Vagina (tissue), 2 donors: ENCODE data around the gene ZFYVE21. TPM values are rescaled to one million over a fixed set of nuclear protein-coding genes. Genes with fewer than 3 reads are reported as not detected.

ENCODE experiments used
- DNase-seq, 2 donors: peaks; one replicate each; pipeline ENCODE4 v3.0.0-alpha.2; 2017; ENCODE audit errors: extremely low spot score in 2 of 2
- H3K27ac ChIP-seq: fragments of 200-600 bp; sonication (generic); one replicate; pipeline ENCODE4 v1.5.1; 2019
- H3K27me3 ChIP-seq: fragments of 200-600 bp; sonication (generic); one replicate; pipeline ENCODE4 v1.5.1; 2019
- H3K36me3 ChIP-seq, 2 donors: fragments of 200-600 bp; sonication (generic); one replicate each; pipeline ENCODE4 v1.5.1; 2017 to 2019
- H3K4me1 ChIP-seq: fragments of 200-600 bp; sonication (generic); one replicate; pipeline ENCODE4 v1.5.1; 2019
- H3K4me3 ChIP-seq, 2 donors: fragments of 200-600 bp; sonication (generic); 1 replicate in 1 of 2; 2 replicates in 1 of 2; pipeline ENCODE4 v1.5.1; 2016 to 2019
- H3K9me3 ChIP-seq: fragments of 200-600 bp; sonication (generic); one replicate; pipeline ENCODE4 v1.5.1; 2019
- POLR2A ChIP-seq, 2 donors: fragments of 450-650 bp; IDR thresholded peaks; one replicate each; pipeline ENCODE4 v1.6.1; 2017; ENCODE audit warnings: antibody characterized with exemption in 2 of 2, mild to moderate bottlenecking in 2 of 2, moderate library complexity in 2 of 2
- POLR2AphosphoS5 ChIP-seq, 2 donors: sonication (generic); formaldehyde crosslinking; IDR thresholded peaks; one replicate each; pipeline ENCODE4 v1.9.0; 2017; ENCODE audit warnings: antibody characterized with exemption in 2 of 2, mild to moderate bottlenecking in 2 of 2, low read depth in 1 of 2; ENCODE audit not compliant: insufficient read depth in 1 of 2
- intact Hi-C: fragments of 100-400 bp; cut with DNase I; formaldehyde crosslinking; loops from one replicate; pipeline ENCODE4 v1.15.1; 2023
- total RNA-seq: library from RNA; depleted of rRNA; stranded (reverse); fragments of >200 nt; gene quantifications from one replicate; pipeline ENCODE4 v1.2.3, GENCODE V29; 2016
- TF ChIP-seq, protein P1 (sequence below), 3 experiments: fragments of 450-650 bp in 2 of 3; fragments of 200-600 bp in 1 of 3; sonication (generic) in 1 of 3; IDR thresholded peaks; one replicate each; pipeline ENCODE4 v1.5.1; 2017 to 2019; ENCODE audit warnings: antibody characterized with exemption in 3 of 3, mild to moderate bottlenecking in 2 of 3, moderate library complexity in 2 of 3

ZFYVE21 gene
- total RNA-seq, 1 donor from 2014 or later = 172 TPM

DNA sequence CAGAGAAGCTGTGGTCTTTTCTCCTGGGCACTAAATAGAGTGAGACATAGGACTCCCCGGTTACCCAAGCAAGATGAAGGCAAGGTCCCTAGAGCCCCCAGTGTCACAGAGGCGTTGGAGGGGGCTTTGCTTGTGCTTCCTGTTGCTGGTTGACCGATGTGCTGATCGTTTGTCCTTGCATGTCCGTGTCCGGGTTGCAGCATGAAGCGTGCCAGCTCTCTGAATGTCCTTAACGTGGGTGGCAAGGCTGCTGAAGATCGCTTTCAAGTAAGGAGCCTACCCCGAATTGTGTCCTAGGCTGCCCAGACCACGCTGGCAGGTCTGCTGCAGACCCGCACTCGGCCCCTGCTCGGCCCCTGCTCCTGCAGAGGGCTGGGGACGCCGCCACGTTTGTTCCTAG is 23.5 kb upstream of the ZFYVE21 start:
- H3K36me3 ChIP-seq = peaks cover 7 to 30% of the 10 kb centered on the region in 2 donors
- H3K9me3 ChIP-seq = no peaks in the 10 kb centered on the region
- DNase-seq = no peak
- H3K4me1 ChIP-seq = peaks cover 46% of the 10 kb centered on the region
- no peaks in the 10 kb centered on the region for H3K27me3 ChIP-seq
- H3K27ac ChIP-seq = no peak overlapping the region
- intact Hi-C loops = no loop called here
- no peak overlapping the region for H3K4me3 ChIP-seq
- TF ChIP-seq POLR2AphosphoS5 (IDR thresholded peaks at IDR 0.05; ENCODE audit: insufficient read depth in 1 of 2, low read depth in 1 of 2) (no peak), POLR2A (IDR thresholded peaks at IDR 0.05) (no peak)
- TF ChIP-seq, protein P1, sequence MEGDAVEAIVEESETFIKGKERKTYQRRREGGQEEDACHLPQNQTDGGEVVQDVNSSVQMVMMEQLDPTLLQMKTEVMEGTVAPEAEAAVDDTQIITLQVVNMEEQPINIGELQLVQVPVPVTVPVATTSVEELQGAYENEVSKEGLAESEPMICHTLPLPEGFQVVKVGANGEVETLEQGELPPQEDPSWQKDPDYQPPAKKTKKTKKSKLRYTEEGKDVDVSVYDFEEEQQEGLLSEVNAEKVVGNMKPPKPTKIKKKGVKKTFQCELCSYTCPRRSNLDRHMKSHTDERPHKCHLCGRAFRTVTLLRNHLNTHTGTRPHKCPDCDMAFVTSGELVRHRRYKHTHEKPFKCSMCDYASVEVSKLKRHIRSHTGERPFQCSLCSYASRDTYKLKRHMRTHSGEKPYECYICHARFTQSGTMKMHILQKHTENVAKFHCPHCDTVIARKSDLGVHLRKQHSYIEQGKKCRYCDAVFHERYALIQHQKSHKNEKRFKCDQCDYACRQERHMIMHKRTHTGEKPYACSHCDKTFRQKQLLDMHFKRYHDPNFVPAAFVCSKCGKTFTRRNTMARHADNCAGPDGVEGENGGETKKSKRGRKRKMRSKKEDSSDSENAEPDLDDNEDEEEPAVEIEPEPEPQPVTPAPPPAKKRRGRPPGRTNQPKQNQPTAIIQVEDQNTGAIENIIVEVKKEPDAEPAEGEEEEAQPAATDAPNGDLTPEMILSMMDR (IDR thresholded peaks at IDR 0.05) = no peak

DNA sequence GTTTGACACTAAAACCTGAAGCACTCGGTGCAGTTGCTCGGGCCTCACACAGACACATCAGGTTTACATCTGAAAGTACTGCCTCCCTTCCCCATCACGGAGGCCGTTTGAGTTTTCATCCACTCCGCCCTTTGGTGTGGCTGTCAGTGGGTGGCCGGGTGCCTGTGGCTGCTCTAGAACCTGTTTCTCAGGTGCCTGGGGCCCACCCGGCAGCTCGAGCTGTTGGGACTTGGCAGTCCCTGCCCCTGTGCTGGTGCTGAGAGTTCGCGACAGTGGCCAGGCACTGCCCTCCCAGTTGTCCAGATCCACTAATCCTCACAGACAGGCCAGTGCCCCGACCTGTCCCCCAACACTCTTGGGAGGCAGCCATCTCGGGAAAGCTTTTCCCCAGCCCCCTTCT is 22.7 kb upstream of the ZFYVE21 start:
- no peaks in the 10 kb centered on the region for H3K9me3 ChIP-seq
- peak; percentile 85 to 91 for DNase-seq
- peaks cover 7 to 23% of the 10 kb centered on the region in 2 donors for H3K36me3 ChIP-seq
- H3K4me3 ChIP-seq = no peak overlapping the region
- H3K27ac ChIP-seq = no peak overlapping the region
- intact Hi-C loops = no loop called here
- peaks cover 53% of the 10 kb centered on the region for H3K4me1 ChIP-seq
- no peaks in the 10 kb centered on the region for H3K27me3 ChIP-seq
- TF ChIP-seq POLR2A (IDR thresholded peaks at IDR 0.05) (no peak), POLR2AphosphoS5 (IDR thresholded peaks at IDR 0.05; ENCODE audit: insufficient read depth in 1 of 2, low read depth in 1 of 2) (no peak)
- TF ChIP-seq, protein P1 (IDR thresholded peaks at IDR 0.05) = no peak

DNA sequence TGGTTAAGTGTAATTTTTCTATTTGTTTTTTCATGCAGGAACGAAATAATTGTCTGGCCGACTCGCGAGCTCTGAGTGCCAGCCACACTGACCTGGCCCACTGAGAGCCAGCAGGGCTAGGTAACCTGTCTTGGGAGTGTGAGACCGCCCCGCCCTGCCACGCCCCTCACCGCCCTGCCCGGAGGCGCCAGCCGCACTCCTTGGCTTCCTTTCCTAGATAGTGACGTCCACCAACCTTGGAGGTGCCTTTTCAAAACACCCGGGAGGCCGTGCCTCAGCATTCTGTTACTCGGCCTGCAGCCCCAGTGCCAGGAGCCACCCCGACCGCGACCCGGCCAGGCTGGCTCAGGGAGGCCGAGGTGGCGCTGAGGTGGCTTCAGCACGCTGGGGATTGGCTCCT is 22.1 kb upstream of the ZFYVE21 start:
- Histone ChIP-seq H3K27me3 (no peaks in the 10 kb centered on the region), H3K4me3 (no peak overlapping the region), H3K27ac (no peak overlapping the region), H3K9me3 (no peaks in the 10 kb centered on the region), H3K36me3 (peaks cover 7 to 24% of the 10 kb centered on the region in 2 donors), H3K4me1 (peaks cover 60% of the 10 kb centered on the region)
- TF ChIP-seq, protein P1 (IDR thresholded peaks at IDR 0.05) = no peak
- TF ChIP-seq POLR2A (IDR thresholded peaks at IDR 0.05) (no peak), POLR2AphosphoS5 (IDR thresholded peaks at IDR 0.05; ENCODE audit: insufficient read depth in 1 of 2, low read depth in 1 of 2) (peak in 1 of 2 donors; percentile 25)
- intact Hi-C loops = no loop called here
- no peak for DNase-seq

DNA sequence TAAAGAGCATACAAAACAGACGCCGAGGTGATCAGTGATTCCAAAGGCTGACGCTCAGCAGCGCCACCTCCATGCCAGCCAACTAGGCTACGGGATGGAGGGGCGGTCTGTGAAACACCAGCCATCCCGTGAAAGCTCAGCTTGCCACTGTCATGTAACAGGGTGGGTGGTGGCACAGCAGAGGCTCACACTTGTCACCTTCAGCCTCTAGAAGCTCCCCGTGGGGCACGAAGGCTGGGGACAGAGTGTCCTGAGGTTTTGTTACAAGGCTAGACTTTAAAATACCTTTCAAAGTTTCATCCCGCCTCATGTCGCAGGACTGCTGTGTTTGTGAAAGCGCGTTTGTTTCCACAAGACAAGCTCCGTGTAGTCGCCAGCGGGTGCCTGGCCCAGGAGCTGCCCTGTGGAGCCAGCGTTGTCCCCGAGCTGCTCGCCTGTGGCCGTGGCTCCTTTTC is 21.0 kb upstream of the ZFYVE21 start:
- no peak for DNase-seq
- Histone ChIP-seq H3K4me3 (no peak overlapping the region), H3K36me3 (peaks cover 7 to 34% of the 10 kb centered on the region in 2 donors), H3K4me1 (peaks cover 69% of the 10 kb centered on the region), H3K9me3 (no peaks in the 10 kb centered on the region), H3K27ac (no peak overlapping the region), H3K27me3 (no peaks in the 10 kb centered on the region)
- intact Hi-C loops = no loop called here
- TF ChIP-seq, protein P1 (IDR thresholded peaks at IDR 0.05) = no peak
- TF ChIP-seq POLR2AphosphoS5 (IDR thresholded peaks at IDR 0.05; ENCODE audit: insufficient read depth in 1 of 2, low read depth in 1 of 2) (no peak), POLR2A (IDR thresholded peaks at IDR 0.05) (no peak)

DNA sequence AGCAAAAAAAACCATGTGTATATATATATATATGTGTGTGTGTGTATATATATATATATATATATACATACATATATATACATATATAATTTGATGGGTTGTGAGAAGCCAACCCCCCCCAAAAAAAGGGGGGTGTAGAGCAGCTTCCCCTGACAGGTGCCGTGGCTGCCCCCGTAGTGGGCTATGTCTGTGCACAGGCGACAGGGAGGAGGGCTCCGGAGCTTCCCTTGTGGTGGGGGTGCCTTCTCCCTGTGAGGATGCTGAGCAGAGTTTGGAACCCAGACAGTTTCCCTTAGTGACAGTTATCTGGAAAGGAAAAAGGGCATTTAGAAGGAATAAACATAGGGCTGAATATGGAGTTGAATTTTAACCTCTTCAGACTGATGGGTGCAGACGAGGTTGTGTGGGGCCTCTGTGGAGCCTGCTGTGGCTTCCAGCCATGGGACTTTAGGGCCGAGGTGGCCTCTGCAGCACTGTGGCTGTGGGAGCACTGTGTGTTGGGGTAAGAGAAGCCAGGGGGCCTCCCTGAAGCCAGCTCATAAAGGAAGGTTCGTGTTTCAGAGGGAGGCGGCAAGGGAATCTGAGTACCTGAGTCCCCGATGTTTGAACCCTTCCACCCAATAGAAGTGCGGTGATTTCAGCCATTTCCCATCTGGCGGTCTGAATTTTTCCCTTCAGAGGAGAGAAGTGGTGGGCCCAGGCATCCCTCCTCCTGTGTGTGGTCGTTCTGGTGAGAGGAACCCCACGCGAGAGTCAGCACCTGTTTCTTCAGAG is 20.1 kb upstream of the ZFYVE21 start:
- Histone ChIP-seq H3K4me1 (peaks cover 63% of the 10 kb centered on the region), H3K27me3 (no peaks in the 10 kb centered on the region), H3K27ac (peak overlapping the region; percentile 62), H3K36me3 (peaks cover 7 to 42% of the 10 kb centered on the region in 2 donors), H3K9me3 (no peaks in the 10 kb centered on the region), H3K4me3 (no peak overlapping the region)
- DNase-seq = no peak
- no peak for TF ChIP-seq POLR2A (IDR thresholded peaks at IDR 0.05)
- TF ChIP-seq POLR2AphosphoS5 (IDR thresholded peaks at IDR 0.05; ENCODE audit: insufficient read depth in 1 of 2, low read depth in 1 of 2) = no peak
- TF ChIP-seq, protein P1 (IDR thresholded peaks at IDR 0.05) = no peak
- intact Hi-C loops = no loop called here
